Coronary artery (tissue), 2 donors: ENCODE measurements around the gene TMEM218.

ENCODE experiments used
- DNase-seq: peaks from one replicate; pipeline ENCODE4 v3.0.0-alpha.2; 2017; ENCODE audit warnings: low spot score
- H3K27ac ChIP-seq, 2 donors: fragments of 200-600 bp; sonication (generic); one replicate each; pipeline ENCODE4 v1.5.1; 2016 to 2019
- H3K4me3 ChIP-seq: fragments of 200-600 bp; sonication (generic); 2 replicates; pipeline ENCODE4 v1.5.1; 2016; ENCODE audit warnings: mild to moderate bottlenecking, moderate library complexity
- TF ChIP-seq, protein P1 (sequence below): fragments of 200-600 bp; sonication (generic); IDR thresholded peaks from one replicate; pipeline ENCODE4 v1.5.1; 2019; ENCODE audit warnings: antibody characterized with exemption

The TMEM218 gene

DNA sequence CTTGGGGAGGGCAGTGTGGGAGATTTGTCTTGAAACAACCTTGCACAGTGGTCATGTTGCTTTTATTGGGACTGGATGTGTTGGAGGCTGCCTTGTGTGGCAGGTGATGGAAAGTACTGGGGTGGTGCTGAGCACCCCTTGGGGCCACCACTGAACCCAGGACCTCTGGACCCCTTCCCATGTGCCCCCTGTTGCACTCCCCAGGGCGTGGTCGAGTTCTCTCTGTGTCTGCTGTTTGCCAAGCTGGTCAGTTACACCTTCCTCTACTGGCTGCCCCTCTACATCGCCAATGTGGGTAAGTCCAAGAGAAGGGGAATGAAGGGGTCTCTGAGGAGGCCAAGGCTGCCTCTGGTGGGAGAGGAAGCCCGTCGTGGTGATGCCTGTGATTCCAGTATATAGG is 29.4 kb downstream of the TMEM218 start:
- DNase-seq: no peak
- Histone ChIP-seq H3K27ac (no peak overlapping the region), H3K4me3 (no peak overlapping the region)
- TF ChIP-seq, protein P1, sequence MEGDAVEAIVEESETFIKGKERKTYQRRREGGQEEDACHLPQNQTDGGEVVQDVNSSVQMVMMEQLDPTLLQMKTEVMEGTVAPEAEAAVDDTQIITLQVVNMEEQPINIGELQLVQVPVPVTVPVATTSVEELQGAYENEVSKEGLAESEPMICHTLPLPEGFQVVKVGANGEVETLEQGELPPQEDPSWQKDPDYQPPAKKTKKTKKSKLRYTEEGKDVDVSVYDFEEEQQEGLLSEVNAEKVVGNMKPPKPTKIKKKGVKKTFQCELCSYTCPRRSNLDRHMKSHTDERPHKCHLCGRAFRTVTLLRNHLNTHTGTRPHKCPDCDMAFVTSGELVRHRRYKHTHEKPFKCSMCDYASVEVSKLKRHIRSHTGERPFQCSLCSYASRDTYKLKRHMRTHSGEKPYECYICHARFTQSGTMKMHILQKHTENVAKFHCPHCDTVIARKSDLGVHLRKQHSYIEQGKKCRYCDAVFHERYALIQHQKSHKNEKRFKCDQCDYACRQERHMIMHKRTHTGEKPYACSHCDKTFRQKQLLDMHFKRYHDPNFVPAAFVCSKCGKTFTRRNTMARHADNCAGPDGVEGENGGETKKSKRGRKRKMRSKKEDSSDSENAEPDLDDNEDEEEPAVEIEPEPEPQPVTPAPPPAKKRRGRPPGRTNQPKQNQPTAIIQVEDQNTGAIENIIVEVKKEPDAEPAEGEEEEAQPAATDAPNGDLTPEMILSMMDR: no peak

DNA sequence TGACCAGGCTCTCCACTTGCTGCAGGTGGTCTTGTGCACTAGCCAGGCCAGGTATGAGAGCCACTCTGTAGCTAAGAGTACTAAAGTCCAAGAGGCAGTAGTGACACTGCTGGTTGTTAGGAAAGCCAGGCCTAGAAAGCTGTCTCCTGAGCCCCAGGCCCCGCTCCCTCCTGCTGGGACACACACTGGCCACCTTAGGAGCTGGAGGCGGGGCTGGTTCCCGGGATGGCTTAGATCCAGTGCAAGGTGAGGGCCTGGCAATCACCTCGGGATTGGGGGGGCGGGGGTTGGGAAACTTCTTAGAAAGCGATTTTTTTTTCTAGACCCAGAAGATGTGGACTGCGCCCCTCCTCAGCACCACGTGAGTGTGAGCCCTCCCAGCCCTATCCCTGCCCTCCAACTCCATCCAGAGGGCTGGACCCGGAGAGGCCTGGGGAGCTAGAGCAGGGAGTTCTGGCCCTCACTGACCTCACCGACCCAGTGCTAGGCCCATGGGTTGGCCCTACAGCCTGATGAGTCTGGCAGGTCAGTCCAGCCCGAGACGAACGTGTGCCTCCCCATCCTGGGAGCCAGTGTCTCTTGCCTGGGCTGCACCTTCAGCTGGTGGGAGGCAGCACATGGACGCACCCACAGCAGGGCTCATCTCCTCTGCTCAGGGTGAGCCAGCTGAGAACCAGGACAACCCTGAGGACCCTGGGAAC is 30.2 kb downstream of the TMEM218 start:
- DNase-seq: no peak
- Histone ChIP-seq H3K4me3 (no peak overlapping the region), H3K27ac (no peak overlapping the region)
- TF ChIP-seq, protein P1: no peak

DNA sequence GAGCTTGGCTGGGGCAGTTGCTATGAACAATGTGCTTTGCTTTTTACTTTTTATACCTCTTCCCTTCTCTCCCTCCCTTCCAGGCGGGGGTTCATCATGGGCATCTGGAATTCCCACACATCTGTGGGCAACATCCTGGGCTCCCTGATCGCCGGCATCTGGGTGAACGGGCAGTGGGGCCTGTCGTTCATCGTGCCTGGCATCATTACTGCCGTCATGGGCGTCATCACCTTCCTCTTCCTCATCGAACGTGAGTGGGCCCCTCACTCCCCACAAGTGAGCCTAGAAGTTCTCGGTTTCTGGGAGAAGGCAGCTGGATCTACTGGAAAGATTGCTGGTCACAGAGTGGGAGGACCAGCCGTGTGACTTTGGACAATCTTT is 30.9 kb downstream of the TMEM218 start:
- no peak overlapping the region for H3K27ac ChIP-seq
- no peak overlapping the region for H3K4me3 ChIP-seq
- TF ChIP-seq, protein P1: no peak
- DNase-seq: no peak

DNA sequence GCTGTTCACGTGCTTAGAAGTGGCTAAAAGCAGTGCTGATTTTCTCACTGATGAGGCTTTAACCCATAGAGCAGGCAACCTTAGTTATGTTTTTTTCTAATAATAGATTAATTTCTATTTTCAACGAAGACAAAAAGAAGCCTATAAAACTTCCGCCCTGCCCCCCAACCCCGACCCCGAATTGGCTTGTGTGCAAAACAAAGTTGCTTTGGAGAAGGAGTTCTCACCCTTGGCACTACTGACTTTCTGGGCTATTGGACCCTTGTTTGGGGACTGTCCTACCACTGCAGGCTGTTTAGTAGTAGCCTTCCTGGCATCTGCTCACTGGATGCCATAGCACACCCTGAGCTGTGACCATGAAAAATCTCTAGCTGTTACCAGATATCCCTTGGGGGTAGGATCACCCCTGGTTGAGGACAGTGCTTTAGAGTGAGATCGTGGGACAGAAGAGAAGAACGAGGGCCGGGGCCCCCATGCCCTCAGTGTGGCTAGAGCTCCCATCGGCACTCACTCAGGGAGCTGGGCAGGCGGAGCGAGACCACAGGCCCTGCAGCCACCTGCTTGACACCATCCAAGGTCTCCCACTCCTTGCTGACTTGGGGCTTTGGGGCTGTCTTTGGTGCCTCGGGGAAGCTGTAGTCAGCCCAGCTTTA is 31.4 kb downstream of the TMEM218 start:
- Histone ChIP-seq H3K27ac (no peak overlapping the region), H3K4me3 (no peak overlapping the region)
- DNase-seq: no peak
- TF ChIP-seq, protein P1: no peak

DNA sequence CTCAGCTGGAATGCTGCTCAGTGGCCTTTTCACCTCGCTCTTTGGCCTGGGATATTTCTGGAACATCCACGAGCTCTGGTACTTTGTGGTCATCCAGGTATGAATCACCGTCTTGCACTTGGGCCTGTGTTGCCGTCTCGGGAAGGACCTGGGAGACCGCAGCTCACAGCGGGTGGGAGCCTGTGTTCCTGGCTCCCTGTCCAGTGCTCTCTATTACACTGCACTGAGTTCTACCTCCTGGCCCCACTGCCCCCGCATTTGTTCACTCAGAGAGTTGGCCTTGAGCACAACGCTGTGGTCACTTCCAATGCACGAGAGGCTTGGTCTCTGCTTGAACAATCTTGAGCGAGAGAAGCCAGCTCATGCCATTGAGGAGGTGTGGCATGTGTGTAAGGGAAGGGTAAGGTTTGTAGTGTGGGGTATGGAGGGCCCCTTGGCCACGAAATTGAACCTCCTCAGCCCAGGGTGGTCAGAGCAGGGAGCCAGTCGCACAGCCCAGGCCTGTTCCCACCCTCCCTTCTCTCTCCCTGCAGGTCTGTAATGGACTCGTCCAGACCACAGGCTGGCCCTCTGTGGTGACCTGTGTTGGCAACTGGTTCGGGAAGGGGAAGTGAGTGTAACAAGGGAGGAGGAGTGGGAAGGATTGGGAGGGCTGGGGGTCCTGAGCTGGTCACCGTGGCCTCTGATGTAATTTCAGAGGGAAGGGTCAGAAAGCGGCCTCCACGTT is 32.1 kb downstream of the TMEM218 start:
- TF ChIP-seq, protein P1: no peak
- Histone ChIP-seq H3K4me3 (no peak overlapping the region), H3K27ac (no peak overlapping the region)
- DNase-seq: no peak

DNA sequence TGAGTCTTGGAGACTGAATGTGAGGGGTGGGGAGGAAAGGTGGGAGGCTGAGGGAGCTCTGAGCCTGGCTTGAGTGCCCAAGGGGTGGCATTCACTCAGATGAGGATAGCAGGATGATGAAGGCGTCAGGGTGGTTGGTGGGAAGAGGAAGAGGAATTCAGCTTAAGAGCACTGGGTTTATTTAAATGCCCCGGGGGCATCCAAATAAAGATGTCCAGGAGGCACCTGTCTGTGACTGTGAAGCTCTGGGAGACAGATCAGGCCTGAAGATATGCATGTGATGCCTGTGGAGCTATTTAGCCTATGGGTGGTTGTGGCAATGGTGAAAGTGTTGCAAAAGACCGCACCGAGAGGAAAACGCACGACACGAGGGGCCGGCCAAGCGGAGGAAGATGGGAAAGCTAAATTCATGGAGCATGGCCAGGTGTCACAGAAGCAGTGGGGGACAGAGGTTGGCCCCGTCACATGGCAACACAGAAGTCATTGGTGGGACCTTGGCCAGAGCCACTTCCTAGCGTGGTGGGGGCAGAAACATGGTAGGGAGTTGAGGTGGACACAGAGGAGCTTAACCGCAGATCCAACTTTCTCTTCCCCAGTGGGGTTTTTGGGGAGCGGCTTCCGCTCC is 32.8 kb downstream of the TMEM218 start:
- TF ChIP-seq, protein P1: no peak
- Histone ChIP-seq H3K4me3 (no peak overlapping the region), H3K27ac (no peak overlapping the region)
- no peak for DNase-seq
